ENCODE measurements around the gene ASB8.

Gene ASB8

DNA sequence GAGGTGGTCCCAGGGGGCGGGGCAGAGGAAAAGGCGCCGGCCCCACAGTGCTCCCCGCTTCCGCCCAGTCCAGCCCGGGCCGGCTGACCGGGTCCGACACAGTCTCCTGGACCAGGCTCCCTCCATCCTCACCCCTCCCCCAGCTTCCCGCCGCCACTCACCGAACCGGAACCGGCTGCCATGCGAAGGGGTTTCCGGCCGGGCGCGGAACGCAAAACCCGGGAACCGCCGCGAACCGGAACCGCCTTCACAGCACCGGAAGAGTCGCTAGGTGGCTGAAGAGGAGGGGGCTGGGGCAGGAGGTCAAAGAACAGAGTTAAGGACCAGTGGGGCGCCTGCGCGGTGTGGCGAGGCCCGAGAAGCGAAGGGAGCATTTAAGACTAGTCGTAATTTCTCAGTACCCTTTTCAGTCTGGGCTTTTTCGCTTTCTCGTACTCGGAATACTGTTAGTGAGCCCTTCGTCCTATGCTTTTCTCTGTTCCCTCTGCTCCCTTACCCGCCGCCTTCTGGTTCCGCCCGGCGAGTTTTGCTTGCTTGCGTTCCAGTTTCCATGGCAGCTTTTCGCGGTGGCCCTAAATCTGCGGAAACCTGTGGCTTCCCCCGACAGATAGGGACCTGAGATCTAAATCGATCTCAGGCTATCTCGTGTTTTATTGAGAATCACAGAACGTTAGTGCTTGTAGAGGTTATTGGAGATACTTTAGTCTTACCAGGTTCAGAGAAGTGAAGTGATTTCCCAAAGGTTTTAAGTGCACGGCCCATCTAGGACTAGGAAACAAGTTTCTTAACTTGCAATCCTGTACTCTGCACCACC is 51.2 kb downstream of the ASB8 start, which contains the start of gene SENP1:
Gene SENP1, minus strand, starts transcription at position 213 of the 814 bp plus-strand sequence. CDS start 4,607 bp downstream, outside the sequence.
- DNase-seq (ENCODE audit: low spot score): peak; percentile 93

DNA sequence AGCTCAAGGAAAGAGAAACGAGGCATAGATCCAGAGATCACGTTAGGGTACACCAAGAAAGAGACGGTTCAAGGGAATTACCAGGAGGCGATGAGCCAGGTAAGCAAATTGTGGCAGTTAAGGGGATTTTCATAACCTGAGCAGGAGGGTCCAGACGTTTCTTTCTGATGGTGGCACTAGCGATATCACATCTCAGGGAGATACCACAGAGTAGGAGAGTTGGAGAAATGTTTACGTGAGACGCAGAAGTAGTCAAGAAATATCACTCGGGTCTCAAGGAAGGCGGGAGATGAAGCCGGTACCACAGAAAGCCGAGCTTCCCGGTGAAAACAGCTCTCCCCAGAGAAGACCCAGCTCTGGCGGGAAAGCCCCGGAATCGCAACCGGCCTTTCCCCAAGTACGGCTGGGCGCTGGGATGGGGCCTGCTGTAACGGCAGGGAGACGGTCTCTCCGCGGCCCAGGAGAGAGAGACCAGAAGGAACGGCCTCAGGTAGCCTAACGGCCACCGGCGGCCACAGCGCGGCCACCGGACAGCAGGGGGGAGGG is 51.9 kb downstream of the ASB8 start:
- peak; percentile 5 for DNase-seq (ENCODE audit: low spot score)

DNA sequence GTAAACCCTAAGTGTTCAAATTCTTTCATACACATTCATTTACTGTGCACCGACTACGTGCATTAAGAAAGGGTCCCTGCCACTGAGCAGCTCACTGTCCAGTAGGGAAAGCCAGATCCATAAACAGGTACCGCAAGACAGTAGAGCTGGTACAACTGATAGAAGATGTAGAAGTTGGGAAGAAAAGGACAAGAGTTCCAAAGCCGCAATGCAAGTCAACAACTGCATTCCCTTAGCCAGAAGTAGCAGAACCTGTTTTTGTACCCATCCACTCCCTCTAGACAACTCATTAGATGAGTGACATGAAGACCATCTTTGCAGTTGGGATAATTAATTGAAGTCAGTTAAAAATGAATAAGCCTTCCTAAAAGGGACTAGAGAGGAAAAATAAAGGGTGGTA is 52.8 kb downstream of the ASB8 start:
- DNase-seq (ENCODE audit: low spot score): no peak

Measured in GM03348 (cell line).